ENCODE data around the gene HMG20A.

DNA sequence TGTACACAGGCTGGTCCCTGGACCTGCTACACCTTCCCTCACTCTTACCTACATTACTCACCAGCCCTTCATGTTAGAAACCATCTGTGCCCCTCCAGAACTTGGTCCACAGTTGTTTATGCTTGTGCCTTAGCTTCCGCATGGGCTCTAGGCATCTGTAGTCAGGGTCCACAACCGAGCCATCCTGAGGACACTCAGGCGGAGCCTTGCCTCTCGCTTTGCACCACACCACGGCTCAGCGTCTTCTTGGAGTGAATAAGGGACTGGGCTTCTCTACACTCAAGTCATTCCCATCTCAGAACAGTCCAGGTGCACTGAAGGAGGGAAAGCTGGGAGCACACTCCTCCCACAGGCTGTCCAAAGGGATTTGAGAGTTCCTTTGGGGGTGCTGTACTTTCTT, 97.8 kb downstream of the HMG20A start:
- TF ChIP-seq, protein P1, sequence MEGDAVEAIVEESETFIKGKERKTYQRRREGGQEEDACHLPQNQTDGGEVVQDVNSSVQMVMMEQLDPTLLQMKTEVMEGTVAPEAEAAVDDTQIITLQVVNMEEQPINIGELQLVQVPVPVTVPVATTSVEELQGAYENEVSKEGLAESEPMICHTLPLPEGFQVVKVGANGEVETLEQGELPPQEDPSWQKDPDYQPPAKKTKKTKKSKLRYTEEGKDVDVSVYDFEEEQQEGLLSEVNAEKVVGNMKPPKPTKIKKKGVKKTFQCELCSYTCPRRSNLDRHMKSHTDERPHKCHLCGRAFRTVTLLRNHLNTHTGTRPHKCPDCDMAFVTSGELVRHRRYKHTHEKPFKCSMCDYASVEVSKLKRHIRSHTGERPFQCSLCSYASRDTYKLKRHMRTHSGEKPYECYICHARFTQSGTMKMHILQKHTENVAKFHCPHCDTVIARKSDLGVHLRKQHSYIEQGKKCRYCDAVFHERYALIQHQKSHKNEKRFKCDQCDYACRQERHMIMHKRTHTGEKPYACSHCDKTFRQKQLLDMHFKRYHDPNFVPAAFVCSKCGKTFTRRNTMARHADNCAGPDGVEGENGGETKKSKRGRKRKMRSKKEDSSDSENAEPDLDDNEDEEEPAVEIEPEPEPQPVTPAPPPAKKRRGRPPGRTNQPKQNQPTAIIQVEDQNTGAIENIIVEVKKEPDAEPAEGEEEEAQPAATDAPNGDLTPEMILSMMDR (IDR thresholded peaks at IDR 0.05): no peak
- no peak for TF ChIP-seq POLR2A (IDR thresholded peaks at IDR 0.05)
